ENCODE data around the gene ARID1A.

GRCh38 chr1:26692211-26692792, 3.5 kb upstream of the ARID1A start:
- peak; percentile 42 for TF ChIP-seq CTCF (IDR thresholded peaks at IDR 0.05; ENCODE audit: borderline replicate concordance, extremely low read depth, low read length, poor library complexity, severe bottlenecking)
- TF ChIP-seq EZH2 (IDR thresholded peaks at IDR 0.05; ENCODE audit: borderline replicate concordance, low read depth, low read length, severe bottlenecking) = no peak
